GDM1 (cell line): ENCODE data around the gene ACP2.

Source experiments
- DNase-seq: peaks from one replicate; lab custom pipeline; 2025; lab: John Stamatoyannopoulos, UW

ACP2 gene, protein sequence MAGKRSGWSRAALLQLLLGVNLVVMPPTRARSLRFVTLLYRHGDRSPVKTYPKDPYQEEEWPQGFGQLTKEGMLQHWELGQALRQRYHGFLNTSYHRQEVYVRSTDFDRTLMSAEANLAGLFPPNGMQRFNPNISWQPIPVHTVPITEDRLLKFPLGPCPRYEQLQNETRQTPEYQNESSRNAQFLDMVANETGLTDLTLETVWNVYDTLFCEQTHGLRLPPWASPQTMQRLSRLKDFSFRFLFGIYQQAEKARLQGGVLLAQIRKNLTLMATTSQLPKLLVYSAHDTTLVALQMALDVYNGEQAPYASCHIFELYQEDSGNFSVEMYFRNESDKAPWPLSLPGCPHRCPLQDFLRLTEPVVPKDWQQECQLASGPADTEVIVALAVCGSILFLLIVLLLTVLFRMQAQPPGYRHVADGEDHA

GRCh38 chr11:47248664-47249377 is at the start of gene ACP2:
Gene ACP2 (minus strand): TSS chr11:47248814. CDS start chr11:47248789, 25 bp downstream.
- DNase-seq = peak; percentile 81

- no peak for DNase-seq
Measured at GRCh38 chr11:47296045-47296444, 47.4 kb upstream of the ACP2 start.

- no peak for DNase-seq
Measured at GRCh38 chr11:47295385-47295784, 46.8 kb upstream of the ACP2 start.

- DNase-seq = no peak
Measured at GRCh38 chr11:47289856-47290255, 41.2 kb upstream of the ACP2 start.

- no peak for DNase-seq
Measured at GRCh38 chr11:47288066-47288465, 39.5 kb upstream of the ACP2 start.

DNA sequence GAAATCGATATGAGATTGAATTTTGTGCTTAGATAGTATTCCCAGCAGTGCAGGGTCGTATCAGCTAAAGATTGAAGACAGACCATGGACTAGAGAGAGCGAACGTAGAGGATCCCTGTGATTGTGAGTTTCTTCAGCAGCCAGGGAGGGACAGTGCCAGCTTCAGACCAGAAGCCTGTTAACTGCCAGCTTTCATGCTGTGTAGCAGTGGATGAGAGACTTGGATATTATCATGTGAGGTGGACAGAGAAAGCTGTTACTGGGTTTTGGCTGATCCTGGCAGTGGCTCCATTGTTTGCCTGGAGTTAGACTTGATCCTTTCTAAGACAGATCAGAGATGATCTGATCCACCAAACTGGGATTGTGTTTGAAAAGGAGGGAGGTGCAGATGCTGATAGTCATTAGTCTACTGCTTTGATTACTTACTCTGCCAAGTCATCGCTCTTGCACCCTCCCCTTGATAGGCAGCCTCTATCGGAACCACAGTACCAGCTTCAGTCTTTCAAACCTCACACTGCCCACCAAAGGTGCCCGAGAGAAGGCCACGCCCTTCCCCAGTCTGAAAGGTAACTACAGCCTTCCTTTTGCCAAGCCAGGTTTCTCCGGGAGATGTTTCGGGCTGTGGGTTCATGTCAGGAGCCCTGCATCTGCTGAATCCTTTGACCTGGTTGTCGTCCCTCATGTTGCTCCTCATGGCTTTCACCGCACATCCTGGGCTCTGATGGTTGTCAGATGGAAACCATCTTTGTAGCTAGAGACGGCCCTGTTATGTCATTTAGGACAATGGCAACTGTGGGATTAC is 37.6 kb upstream of the ACP2 start:
- no peak for DNase-seq

DNA sequence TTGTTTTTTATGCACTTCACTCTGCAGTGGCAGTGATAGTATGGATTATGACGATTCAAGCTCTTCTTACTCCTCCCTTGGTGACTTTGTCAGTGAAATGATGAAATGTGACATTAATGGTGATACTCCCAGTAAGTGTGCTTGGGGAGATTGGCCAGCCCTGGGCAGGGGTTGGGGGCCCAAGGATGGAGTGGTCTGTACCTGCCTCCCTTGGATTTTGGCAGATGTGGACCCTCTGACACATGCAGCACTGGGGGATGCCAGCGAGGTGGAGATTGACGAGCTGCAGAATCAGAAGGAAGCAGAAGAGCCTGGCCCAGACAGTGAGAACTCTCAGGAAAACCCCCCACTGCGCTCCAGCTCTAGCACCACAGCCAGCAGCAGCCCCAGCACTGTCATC is 35.5 kb upstream of the ACP2 start:
- no peak for DNase-seq

GRCh38 chr11:47282462-47282861 is 33.8 kb upstream of the ACP2 start:
- DNase-seq = no peak

DNA sequence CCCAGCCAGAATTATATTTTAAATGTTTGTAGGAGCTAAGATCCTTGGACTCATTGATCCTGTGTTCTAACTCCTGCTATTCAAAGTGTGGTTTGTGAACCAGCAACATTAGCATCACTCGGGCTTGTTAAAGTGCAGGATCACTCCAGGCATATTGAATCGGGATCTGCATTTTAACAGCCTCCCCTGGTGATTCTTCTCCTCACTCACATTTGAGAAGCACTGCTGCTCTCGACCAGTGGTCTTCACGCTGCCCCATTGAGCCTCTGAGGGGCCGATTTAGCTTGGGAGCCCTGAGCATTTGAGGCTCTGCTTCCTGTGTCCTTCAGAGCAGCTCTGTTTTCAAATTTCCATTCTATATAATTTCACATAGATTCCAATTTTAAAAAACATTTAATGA is 32.2 kb upstream of the ACP2 start:
- DNase-seq = no peak

DNA sequence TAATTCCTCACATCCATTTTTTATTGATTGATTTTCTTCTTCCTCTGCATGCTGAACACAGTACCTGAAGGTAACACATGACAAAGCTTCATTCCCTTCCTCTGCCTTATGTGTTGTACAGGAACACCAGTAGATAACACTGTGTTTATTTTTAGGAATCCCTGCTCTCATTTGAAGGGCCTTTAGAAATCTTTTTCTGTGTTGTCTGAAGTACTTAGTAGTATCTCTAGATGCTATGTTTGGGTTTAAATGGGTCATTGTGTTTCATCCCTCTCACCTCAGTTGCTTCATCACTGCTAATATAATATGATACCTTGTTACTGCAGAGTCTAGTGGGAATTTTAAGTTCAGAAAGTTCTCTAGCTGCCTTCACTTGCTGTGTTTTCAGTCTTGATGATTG is 31.5 kb upstream of the ACP2 start:
- no peak for DNase-seq

DNA sequence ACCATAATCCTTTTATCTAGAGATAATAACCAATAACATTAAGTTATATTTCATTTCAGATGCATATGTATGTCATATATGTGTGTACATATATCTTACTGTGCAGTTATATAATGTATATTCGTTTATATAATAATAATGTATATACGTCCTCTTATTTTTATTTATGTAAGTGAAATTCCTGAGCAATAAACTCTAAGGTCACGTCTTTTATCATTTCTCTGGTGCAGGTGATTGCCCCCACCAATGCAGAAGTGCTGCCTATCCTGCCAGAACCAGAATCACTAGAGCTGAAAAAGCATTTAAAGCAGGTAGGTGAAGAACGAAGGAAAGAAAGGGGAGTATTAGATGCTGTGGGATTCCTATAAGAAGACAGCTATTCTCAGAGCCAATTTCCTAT is 30.2 kb upstream of the ACP2 start:
- DNase-seq = no peak

DNA sequence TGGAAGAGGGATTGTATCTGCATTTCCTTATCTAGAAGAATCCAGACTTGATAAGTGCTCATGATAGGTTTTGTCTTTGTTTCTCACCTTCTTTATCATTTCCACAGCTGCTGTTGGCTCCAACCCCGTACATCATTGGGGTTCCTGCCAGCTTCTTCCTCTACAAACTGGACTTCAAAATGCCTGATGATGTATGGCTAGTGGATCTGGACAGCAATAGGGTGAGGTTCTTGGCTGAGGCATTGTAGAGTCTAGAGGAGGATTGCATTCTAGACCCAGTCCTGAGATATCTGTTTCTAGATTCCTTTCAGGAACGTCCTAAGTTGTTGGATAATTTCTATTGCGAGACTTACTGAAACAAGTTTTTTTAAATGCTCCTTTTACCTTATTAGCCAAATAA is 29.4 kb upstream of the ACP2 start:
- DNase-seq = no peak

DNA sequence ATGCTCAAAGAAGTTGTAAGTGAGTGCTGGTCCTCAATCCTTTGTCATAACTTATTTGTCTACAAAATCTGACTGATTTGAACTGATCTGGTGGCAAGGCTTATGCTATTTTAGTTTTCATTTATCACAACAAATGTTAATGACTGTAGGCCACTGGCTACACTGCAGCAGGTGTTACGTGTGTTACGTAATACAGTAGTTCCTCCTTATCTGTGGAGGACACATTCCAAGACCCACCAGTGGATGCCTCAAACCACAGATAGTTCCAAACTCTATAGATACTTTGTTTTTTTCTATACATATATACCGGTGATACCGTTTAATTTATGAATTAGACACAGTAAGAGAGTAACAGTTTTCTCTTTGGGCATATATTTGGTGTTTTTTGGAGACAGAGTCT is 28.3 kb upstream of the ACP2 start:
- no peak for DNase-seq

GRCh38 chr11:47274495-47275235 is 26.1 kb upstream of the ACP2 start:
- DNase-seq = no peak

DNA sequence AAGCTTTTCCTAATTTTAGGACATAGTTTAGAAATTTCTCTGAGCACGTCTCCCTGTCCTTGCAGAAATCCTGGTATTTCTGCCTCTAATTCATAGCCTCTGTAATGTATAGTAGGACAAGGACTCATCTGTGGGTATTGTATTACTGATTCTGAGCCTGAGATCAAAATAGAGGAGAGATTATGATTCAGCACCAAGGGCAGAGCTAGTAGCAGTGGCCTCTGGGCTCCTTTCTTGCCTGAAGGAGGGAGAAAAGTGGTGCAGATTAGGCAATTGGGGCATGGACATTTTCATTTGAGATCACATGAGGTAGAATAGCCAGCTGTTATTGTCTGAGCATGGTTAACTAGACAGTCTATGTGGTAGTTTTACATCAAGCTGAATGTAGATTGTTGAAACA is 24.1 kb upstream of the ACP2 start:
- no peak for DNase-seq

GRCh38 chr11:47271961-47272661 is 23.5 kb upstream of the ACP2 start:
- DNase-seq = no peak

DNA sequence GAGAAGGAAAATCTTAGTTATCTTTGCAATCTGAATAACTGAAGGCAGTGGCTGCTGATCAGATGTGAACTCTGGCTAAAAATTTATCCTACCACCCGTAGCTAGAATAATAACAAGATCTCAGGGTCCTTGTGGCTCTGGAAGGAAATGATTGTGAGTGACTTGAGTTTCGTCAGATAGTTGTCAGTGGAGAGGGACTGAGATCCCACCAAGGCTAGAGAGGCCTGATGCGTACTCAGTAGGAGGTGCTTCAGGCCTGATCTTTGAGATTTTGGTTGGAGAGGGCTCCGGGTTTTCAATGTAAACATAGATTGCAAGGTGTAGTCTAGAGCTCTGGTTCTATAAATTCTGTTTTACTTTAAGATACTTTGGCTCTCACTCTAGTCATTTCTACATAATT is 22.7 kb upstream of the ACP2 start:
- DNase-seq = no peak

GRCh38 chr11:47270331-47271271 is 22.0 kb upstream of the ACP2 start:
- DNase-seq = no peak

DNA sequence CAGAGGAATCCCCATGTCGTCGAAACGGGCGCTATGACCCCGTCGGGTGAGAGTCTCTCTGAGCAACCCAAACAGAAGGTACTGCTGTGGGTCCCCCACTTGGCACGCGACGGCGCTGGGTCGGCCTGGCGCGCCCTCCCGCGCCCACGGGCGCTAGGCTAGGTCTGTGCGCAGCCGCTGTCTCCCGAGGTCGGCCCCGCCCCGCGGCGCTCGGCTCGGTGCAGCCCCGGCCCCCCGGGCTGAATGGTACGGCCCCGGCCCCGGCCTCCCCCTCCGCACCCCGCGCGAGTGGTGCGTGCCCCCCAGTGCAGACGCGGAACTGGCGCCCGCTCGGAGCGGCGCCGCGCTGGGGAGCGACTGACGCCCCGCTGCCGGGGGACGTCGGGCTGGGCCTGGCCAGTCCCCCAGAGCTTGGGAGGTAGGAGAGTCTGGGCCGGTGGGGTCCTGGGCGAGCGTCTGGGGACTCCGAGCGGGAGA is 21.3 kb upstream of the ACP2 start, which contains the start of gene MADD:
Gene MADD, plus strand, starts transcription at position 305 of the 477 bp plus-strand sequence.
- DNase-seq = peak; percentile 90
